HG02623 (cell line): ENCODE data around the gene PNPLA7.
"Not testable (repeated sequence)": the region's sequence is repeated elsewhere in the genome, so short reads cannot be mapped to it uniquely, and the experiment has no call there.

ENCODE experiments used
- ATAC-seq: cut with Tn5 transposase; IDR thresholded peaks from one replicate; pipeline ENCODE4 v1.9.1; 2021; ENCODE audit warnings: moderate library complexity; ENCODE audit not compliant: unreplicated experiment

PNPLA7 gene

DNA sequence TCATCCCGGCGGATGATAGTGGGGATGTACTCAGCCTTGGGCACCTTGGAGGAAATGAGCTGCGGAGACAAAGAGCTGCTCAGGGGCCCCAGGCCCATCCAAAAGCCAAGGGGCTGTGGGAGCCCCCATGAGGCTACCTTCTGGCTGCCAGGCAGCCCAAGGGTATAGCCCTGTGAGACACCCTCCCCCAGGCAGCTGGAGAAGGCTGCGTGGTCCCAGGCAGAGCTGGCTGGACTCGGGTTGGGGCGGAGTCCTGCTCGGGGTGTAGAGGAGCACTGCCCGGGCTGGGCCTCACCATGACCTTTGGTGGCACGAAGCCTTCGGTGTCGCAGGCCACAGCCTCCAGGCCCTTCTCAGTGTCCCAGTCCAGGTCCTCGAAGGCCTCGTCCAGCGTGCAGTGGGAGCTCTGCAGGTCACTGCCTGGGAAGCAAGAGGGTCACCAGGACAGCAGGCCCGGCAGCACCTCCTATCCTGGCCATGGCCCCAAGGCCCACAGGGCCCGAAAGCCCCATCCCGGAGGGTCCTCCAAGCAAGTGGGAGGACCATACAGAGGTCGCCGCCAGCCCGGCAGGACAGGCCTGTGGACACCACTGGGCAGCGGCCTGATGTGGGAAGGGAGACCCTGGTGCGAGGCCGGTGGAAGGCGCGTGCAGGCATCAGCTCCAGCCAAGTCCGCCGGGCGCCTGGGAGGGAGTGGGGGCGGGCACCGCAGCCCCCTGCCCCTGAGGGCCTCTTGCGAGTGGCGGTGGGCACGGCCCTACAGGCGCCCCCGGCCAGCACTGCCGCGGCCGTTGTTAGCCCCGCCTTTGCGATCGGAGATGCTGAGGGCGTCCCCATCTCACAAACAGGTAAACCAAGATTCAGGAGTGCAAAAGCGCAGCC lies 97.2 kb downstream of the PNPLA7 start:
- no peak for ATAC-seq

DNA sequence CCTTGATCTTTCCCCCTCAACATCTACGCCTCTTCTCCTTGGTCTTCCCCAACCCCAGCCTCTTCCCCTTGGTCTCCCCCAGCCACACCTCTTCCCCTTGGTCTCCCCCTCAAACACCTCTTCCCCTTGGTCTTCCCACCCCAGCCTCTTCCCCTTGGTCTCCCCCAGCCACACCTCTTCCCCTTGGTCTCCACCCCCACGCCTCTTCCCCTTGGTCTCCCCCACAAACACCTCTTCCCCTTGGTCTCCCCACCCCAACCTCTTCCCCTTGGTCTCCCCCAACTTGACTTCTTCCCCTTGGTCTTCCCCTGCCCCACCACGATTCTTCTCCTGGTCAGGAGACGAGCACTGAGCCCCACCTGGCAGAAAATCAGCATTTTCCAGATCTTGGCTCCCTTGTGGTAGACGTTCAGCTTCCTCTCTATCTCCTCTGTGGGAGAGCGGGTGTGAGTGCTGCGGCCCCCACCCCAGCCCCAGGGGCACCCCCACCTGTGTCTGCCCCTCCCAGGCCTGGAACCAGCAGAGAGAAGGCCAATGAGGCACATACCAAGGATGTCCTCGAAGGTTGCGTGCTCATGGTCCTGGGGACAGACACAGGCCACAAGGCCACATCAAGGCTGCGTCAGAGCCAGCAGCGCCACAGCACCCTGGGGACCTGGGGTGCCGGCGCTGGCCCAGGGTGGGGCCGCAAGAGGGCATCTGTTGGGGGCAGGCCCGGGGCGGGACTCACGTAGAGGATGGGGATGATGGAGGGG lies 98.0 kb downstream of the PNPLA7 start:
- no peak for ATAC-seq

DNA sequence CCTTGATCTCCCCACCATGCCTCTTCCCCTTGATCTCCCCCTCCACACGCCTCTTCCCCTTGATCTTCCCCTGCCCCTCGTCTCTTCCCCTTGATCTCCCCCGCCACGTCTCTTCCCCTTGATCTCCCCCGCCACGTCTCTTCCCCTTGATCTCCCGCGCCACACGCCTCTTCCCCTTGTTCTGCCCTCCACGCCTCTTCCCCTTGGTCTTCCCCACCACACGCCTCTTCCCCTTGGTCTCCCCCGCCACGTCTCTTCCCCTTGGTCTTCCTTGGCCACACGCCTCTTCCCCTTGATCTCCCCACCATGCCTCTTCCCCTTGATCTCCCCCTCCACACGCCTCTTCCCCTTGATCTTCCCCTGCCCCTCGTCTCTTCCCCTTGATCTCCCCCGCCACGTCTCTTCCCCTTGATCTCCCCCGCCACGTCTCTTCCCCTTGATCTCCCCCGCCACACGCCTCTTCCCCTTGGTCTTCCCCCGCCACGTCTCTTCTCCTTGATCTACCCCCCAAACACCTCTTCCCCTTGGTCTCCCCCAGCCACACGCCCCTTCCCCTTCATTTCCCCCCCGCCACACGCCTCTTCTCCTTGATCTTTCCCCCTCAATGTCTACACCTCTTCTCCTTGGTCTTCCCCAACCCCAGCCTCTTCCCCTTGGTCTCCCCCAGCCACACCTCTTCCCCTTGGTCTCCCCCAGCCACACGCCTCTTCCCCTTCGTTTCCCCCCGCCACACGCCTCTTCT lies 98.8 kb downstream of the PNPLA7 start:
- not testable (repeated sequence) for ATAC-seq

DNA sequence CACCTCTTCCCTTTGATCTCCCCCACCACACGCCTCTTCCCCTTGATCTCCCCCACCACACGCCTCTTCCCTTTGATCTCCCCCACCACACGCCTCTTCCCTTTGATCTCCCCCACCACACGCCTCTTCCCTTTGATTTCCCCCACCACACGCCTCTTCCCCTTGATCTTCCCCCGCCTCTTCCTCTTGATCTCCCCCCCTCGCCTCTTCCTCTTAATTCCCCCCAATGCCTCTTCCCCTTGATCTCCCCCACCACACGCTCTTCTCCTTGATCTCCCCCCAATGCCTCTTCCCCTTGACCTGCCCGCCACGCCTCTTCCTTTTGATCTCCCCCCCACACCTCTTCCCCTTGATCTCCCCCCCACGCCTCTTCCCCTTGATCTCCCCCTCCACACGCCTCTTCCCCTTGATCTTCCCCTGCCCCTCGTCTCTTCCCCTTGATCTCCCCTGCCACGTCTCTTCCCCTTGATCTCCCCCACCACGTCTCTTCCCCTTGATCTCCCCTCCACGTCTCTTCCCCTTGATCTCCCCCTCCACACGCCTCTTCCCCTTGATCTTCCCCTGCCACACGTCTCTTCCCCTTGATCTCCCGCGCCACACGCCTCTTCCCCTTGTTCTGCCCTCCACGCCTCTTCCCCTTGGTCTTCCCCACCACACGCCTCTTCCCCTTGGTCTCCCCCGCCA lies 99.5 kb downstream of the PNPLA7 start:
- not testable (repeated sequence) for ATAC-seq

DNA sequence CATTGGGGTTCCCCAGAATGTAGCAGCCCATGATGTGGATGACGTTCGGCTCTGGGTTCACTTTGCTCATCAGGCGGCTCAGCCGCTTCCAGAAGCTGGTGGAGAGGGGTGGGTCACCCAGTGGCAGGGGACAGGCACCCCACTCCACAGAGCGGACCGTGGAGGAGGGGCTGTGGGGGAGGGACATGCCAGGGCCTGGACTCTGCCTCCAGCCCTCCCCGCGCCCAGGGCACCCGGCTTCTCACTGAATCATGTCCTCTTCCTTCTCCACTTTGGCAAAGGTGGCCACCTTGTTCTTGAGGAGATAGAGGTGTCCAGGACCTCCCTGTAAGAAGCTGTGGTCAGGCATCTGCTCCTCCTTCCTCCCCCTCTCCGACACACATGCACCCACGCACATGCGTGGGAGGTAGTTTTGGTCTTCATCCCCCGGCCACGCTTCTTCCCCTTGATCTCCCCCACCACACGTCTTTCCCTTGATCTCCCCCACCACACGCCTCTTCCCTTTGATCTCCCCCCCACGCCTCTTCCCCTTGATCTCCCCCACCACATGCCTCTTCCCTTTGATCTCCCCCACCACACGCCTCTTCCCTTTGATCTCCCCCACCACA lies 100.2 kb downstream of the PNPLA7 start:
- ATAC-seq = no peak

DNA sequence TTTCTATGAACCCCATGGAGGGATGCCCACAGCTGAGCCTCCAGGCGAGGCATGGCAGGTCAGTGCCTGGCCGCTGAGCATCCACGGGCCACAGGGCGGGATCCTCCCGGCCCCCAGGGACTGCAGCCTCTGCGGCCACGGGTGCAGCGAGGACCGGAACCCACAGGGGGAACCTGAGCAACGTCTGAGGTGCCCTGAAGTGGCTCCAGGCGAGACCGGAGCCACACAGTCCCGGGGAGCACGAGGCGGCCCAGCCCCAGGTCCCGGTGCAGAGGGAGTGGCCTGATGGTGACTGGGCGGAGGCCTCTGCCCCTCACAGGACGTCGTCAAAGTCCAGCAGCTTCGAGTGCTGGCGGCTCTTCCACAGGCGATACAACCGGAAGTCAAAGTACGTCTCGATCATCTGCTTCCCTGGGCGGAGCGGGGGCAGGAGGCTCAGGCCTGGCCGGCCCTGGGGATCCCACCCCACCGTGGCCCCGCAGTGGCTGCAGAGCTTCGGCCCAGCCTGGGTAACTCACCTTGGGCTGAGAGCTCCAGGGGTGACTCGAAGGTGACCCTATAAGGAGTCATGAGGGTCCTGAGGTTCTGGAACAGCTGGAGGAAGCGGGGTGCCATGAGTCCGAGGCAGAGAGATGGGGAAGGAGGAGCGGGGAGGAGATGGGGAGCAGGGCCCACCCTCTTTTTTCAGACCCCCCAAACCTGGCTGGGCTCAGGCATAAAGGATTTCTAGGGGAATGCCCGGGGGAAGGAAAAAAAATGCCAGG lies 100.9 kb downstream of the PNPLA7 start:
- no peak for ATAC-seq

DNA sequence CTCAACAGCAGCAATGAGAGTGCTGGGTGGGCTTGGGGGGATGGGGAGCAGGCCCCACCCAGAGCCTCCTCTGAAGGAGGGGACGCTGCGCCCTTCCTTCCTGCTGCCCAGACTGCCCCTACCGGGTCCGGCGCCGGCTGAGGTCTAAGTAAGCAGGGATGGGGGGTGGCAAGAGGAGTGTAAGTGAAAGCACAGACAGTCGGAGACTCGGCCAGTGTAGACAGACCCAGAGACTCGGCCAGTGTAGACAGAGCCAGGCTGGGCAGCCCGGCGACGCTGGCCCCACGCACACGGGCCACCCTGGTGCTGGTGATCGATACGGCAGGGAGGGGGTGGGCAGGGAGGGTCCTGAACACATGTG lies 101.6 kb downstream of the PNPLA7 start:
- ATAC-seq = no peak

DNA sequence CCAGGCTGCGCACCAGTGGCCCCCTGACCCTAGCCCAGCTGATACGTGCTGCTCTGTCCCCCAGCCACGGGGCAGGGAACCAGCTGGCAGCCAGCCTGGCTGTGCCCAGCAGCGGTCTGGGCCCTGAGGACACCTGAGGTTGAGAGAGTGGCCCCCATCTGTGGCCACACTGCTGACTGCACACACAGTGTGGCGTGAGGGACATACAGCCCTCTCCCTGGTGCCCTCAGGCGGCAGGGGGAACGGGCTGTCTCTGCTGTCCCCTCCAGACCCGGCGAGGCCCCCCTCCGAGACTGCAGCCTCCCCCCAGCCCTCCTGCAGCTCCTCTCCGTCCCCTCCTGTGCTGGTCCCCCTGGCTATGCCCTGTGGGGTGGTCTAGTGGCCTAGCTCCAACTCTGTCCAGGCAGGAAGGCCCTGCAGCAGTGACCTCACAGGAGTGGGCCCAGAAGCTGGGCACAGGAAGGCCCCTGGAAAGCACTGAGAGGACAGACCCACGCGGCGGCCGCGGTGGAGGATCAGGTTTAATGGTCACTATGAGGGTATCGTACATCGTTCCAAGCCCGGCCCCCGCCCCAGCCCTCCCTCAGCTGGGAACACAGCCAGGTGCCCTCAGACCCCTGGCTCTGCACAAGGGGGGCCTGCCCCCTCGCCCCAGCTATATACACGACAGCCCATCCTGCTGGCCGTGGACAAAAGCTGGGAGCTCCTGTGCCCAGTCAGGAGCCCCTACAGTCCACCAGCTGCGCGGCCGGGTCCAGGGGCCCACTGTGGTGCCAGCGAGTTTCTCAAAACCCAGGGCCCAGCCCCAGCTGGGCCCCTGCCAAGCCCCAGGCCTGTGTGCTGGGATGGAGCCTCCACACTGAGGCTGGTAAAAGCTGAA lies 102.2 kb downstream of the PNPLA7 start:
- ATAC-seq = no peak

DNA sequence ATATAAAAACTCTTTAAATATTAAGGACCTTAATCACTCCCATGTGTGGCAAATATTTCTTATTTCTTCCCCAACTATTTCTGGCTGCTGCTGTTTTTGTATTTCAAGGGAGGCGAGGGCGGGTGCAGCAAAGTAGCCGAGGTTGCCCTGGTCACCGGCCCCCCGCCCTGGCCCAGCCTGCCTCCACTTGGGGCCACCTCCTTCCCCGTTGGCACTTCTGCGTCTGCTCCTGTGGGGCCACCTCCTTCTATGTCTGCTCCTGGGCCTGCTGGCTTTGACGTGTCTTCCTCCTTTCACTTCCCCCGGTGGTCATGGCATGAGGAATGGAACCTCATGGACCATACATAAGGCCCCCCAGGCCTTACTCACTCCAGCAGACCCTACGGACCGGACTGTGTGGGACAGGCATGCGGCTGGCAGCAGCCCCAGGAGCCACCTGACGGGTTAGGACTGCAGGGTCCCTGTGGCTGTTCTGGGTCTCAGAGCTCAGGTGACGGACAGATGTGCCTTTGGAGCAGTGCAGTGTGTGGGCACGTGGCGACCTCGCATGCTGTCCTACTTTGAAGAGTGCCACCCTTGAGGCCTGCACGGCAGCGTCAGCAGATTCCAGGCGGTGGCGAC lies 103.2 kb downstream of the PNPLA7 start:
- ATAC-seq = no peak

DNA sequence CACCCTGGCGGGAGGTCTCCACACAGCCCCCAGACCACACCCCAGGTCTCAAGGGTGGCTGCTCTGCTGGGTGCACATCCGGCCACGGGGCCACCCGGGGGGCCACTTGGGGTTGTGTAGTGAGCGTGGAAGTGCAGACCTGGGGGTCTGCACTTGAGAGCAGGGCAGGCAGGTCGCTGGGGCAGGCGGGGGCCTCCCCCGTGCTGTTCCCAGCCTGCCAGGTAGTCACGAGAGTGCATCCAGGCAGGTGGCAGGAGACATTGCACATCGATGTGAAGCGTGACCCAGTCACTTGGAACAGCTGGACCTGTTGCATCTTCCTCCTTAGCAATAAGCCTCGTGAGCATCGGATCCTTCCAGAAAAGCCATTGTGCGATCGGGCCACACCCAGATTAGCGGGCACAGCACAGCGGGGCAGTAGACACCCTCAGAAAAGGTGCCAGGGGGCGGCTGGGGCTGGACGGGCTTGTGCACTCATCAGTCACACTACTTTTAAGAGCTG lies 104.2 kb downstream of the PNPLA7 start:
- no peak for ATAC-seq

DNA sequence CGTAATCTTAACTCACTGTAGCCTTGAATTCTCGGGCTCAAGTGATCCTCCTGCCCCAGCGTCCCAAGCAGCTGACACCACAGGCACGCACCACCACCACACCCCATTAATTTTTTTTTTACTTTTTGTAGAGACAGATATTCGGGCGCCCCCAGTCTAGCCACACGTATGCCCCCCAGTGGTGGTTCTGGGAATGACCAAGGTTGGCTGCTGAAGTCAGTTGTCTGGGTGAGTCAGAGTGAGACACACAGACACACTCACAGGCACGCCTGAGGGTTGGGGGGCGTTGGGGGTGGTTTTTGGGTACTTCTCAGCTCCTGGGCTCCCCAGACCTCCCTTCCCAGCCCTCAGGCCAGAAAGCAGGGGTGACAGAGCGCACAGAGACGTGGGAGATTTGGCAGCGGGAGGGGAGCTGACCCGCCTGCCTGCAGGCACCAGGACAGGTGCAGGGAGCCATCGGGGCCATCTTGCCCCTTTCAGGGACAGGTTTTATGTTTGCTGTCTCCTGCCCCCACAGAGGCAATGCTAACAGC lies 104.9 kb downstream of the PNPLA7 start:
- ATAC-seq = no peak

DNA sequence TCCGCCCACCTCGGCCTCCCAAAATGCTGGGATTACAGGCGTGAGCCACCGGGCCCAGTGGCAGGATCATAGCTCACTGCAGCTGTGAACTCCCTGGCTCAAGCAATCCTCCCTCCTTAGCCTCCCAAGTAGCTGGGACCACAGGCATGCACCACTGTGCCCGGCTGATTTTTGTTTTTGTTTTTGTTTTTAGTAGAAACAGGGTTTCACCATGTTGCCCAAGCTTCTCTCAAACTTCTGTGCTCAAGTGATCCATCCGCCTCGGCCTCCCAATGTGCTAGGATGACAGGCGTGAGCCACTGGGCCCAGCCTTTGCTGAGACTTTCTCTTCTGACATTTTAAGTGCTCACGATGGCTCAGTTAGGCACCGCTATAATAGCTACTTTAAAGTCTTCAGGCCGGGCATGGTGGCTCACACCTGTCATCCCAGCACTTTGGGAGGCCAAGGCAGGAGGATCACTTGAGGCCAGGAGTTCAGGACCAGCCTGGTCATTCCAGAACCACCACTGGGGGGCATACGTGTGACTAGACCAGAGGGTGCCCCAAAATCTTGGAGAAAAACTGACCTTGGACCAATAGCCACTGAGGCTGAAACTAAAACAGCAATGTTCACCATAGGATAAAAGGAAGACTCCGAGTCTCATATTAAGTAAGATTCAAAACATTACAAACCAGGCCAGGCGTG lies 106.0 kb downstream of the PNPLA7 start:
- ATAC-seq = no peak

DNA sequence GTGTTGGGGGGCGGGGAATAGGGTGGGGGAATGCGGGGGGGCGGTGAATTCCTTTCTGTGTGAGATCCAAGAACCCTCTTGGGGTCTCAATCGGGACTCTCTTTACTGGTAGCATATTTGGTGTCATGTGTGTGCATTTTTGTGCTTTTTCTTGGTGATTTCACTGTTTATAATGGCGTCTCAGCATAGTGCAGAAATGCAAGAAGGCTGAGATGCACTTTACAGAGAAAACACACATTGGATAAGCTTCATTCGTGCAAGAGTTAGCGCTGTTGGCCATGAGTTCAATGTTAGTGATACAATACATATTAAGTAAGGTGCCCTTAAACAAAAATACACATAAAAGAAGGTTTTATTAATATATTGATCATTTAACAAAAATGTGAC lies 108.3 kb downstream of the PNPLA7 start:
- ATAC-seq = no peak

DNA sequence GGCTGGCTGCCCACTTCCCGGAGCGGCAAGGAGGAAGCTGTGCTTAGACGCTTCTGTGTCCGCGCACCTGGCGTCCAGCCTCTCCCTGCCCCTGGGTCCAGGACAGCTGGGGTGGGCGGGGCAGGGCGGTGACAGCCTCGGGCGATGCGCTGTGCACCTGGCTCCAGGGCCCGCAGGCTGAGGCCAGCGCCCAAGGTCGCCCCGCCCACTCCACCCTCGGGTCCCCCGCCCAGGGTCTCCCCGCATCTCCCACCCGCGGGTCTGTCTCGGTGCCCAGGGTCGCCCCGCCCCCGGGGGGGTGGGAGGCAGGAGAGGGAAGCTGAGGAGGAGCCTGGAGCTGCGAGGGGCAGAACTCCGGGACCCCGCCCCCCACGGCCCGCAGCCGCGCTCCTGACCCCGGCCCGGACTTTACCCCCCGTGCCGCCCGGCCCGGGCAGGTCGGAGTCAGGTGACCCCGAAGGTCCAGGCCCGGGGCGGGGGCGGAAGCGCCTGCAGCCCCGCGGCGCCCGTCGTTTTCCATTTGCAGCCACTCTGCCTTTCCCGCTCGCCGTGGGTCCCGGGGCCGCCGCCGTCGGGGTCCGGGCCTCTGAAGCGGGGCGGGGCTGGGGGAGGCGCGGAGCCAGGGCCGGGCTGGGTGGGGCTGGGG lies 108.8 kb downstream of the PNPLA7 start, which contains the start of gene ENTPD8:
Gene ENTPD8, minus strand, starts transcription at position 69 of the 646 bp plus-strand sequence. CDS start 3,072 bp downstream, outside the sequence.
- ATAC-seq = no peak

DNA sequence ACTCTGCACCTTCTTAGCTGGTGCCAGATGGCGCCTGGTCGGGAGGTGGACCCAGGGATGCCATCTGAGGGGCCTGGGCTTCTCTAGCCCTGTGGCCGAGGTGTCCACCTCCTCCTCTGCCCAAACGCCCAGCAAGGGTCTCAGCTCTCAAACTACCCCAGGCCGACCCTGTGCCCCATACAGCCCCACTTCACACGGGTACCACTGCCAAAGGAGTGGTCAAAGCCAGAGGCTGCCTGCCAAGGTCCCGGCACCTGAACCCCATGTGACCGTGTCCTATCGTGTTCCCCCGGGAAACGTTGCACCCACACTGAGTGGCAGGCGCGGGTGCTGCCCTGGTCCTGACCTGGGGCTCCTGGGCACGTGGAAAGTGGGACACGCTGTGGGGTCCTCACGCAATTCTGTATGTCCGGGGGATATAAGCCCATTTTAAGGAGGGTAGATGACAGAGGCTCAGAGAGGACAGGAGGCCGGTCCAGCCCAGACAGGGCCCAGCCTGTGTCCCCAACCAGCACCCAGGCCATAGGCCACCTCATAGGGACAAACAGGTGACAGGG lies 111.0 kb downstream of the PNPLA7 start:
- no peak for ATAC-seq

DNA sequence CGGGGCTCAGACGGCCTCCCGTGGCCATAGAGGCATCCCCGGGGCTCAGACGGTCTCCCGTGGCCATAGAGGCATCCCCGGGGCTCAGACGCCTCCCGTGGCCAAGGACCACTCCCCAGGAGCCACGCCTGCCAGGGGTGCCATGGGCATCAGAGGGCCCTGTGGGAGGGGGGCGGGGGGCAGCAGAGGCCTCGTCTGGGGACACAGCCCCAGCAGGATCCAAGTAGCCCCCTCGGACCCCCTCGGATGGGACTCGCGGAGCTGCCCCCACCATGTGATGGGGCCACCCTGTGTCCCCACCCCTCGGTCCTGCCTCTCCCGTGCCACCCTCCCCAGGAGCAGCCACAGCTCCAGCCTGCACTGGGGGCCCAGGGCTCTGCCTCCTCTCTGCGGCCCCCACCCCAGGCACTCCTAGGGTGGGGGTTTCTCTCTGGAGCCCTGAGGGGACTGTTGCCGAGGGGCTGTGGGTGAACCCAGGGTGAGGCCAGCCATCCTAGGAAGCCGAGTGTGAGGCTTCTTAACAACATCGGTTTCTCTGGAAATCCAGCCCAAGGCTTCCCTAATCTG lies 111.5 kb downstream of the PNPLA7 start:
- no peak for ATAC-seq
